Stimulated activated CD8-positive, alpha-beta memory T cell treated with anti-CD3 and anti-CD28 coated beads, Interleukin-4, amount 100 ng/mL, for 4 hours (primary cell): Measurements from ENCODE around the gene ADGRV1.

Experiments
- DNase-seq, 2 donors: peaks; one replicate each; pipeline ENCODE4 v3.0.0-alpha.2; 2020; ENCODE audit warnings: low read depth in 2 of 2, low spot score in 1 of 2

The ADGRV1 gene

GRCh38 chr5:91126888-91127287, 568.3 kb downstream of the ADGRV1 start:
- DNase-seq = no peak

DNA sequence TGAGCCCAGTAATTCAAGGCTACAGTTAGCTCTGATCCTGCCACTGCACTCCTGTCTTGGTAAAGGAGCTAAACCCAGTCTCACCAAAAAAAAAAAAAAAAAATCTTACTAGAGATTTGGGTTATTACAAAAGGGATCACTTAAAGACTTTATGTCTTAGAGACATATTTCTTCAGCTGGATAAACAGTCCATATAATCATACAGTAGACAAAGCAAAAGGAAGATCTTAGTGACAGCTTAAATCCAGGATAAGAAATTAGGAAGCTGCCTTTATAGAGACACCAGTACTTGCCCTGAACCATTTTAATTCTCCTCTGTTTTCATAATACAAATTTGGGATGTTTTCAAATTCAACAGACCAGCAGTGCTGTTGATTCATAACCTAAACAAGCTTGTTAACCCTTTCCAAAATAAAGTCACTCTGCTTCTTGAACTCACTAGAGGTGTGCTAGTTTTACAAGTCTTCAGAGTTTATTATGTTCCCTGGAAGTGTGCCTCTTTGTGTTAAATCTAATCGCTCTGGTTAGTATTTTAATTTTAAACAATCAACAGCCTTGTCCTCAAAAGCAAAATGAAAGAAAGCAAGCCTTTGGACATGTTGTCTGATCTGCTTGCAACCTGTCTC, 569.0 kb downstream of the ADGRV1 start:
- DNase-seq = no peak

GRCh38 chr5:91128604-91129003, 570.0 kb downstream of the ADGRV1 start:
- no peak for DNase-seq

DNA sequence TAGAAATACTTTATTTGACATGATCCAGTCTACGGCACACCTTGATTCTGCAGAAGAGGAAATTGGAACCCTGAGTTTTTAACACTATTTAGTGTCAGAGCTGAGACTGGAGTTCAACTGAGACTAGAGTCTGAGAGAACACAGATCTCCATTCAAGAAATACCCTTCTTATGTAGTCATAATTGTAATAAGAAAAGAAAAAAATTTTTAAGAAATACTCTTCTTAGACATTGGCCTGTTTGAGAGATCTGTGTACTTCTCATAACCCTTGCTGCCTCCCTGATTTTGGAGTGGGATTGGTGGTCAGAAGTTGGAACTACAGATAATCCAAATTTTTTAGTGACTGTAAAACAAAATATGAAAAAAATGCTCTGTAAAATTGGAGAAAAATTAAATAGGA, 571.2 kb downstream of the ADGRV1 start:
- no peak for DNase-seq

GRCh38 chr5:91130759-91131158, 572.2 kb downstream of the ADGRV1 start:
- no peak for DNase-seq

- DNase-seq = no peak
These were observed 574.0 kb downstream of the ADGRV1 start for GRCh38 chr5:91132550-91132949.

GRCh38 chr5:91133183-91133582, 574.6 kb downstream of the ADGRV1 start:
- DNase-seq = no peak

DNA sequence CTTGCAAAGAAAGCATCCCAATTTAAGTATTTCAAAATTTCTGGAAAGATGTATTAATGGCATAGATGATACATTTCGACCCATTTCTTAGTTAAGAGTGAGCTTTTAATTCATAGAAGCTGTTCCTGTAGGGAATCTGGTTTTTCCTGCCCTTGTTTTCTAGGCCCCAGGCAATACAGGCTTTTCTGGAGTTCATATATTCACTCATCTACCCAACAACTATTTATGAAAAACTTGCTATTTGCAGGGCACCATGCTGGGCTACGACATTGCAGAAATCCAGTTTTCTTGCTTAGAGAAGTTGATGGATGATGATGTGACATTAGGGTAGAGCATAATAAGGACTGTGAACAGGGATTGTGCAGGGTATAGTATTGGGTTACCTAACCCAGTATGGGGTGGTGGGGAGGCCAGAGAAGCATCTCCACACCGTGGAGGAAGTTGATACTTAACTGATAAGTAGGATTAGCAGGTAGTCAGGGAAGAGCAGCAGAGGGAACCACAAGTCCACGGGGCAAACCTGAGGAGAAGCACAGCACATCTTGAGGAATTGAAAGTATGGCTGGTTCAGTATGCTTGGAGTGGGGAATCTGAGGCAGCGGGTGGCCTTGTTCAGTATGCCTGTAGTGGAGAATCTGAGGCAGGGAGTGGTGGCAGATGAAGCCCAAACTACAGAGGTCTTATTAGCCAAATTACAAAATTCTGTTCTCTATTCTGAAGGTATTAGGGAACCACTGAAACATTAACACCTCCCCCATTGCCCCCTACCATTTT, 577.1 kb downstream of the ADGRV1 start:
- no peak for DNase-seq

GRCh38 chr5:91136271-91136670, 577.7 kb downstream of the ADGRV1 start:
- no peak for DNase-seq

- no peak for DNase-seq
These were observed 579.0 kb downstream of the ADGRV1 start for GRCh38 chr5:91137647-91138046.

DNA sequence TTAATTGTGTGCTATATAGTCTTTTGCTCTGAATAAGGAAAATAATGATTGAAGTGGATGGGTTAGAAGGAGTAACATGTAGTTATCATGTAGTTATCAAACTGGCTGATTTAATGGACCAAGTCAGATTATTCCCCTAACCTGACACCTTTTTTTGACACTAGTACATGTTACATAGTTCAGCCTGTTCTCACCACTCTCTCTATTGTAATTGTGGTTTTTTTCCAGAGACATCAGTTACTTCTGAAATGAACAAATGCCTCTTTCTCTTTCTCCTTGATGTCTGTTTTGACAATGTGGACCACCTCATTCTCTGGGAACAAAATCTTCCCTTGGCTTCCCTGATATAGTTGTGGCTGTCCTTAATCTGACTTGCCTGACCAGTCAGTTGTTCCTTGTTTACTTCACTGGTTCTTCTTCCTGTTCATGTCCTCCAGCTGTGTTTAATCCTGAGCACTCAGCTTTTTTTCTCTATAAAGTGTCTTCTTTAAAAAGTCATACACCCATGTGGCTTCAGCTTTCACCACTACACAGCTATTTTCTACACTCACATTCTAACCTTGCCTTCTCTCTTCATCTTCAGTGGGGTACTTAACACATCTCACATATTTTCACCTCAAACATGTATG, 581.1 kb downstream of the ADGRV1 start:
- no peak for DNase-seq

DNA sequence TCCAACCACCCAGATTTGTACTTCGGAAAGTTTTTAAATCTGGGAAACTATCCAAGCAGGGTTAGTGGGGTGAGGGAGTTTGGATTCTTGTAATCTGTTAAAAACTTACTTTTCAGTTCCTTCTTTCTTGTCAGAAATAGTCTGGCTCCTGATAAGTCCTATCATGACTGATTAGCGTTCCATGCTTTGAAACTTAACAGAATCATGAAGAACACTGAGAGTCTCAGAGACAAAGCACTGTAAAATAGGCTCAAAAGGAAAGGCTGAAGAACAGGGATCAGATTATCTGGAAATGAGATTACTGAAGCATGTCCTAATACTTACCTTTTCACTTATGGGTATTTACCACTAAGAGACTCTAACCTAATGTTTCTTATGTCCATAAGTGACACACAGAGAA, 582.1 kb downstream of the ADGRV1 start:
- DNase-seq = no peak

- no peak for DNase-seq
These were observed 583.0 kb downstream of the ADGRV1 start for GRCh38 chr5:91141642-91142041.

- no peak for DNase-seq
These were observed 583.8 kb downstream of the ADGRV1 start for GRCh38 chr5:91142386-91142785.

- no peak for DNase-seq
These were observed 584.2 kb downstream of the ADGRV1 start for GRCh38 chr5:91142819-91143218.

DNA sequence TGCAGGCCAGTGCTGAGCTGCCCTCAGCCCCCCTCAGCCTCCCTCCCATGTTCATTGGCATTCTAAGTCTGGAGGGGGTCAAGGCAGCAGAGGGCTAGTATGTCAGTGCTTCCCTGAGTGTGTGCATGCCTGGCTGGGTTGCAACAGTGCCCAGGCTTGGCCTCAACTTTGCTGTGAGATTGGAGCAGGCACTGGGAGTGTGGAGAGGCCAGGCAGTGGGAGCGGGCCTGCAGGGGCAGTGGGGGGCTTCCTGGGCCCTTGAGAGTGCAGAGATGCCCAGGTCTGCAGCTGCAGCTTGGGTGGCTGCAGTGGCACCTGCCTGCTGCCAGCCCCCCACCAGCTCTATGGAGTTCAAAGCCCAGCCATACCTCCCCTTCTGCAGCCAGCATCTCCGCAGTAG, 585.2 kb downstream of the ADGRV1 start:
- no peak for DNase-seq

- DNase-seq = no peak
These were observed 586.1 kb downstream of the ADGRV1 start for GRCh38 chr5:91144491-91145332.

- DNase-seq = no peak
These were observed 586.7 kb downstream of the ADGRV1 start for GRCh38 chr5:91145333-91145620.

- DNase-seq = no peak
These were observed 587.6 kb downstream of the ADGRV1 start for GRCh38 chr5:91146230-91146629.

- no peak for DNase-seq
These were observed 588.5 kb downstream of the ADGRV1 start for GRCh38 chr5:91146905-91147600.

DNA sequence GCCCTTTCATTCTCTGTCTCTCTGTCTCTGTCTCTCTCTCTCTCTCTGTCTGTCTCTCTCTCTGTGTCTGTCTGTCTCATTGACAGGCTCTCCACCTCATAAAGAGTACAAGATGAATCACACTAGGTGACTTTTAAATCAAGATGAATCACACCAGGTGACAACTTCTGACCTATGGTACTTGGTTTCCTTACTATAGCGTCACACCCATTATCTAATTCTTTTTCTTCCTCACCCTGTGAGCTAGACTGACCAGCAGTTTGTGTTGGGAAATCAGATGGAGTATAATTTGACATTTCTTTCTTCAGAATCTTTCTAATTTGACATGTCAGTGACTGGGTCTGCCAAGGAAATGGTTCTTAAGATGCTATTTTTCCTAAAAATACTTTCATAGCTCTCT, 591.6 kb downstream of the ADGRV1 start:
- DNase-seq = no peak
